GM19099 (cell line): ENCODE data around the gene MAP3K19.

Experiments
- POLR2A ChIP-seq: IDR thresholded peaks from 3 replicates; pipeline ENCODE4 v1.6.1; 2011; ENCODE audit warnings: low read depth; ENCODE audit not compliant: insufficient read length; ENCODE audit errors: extremely low read depth

The MAP3K19 gene, protein sequence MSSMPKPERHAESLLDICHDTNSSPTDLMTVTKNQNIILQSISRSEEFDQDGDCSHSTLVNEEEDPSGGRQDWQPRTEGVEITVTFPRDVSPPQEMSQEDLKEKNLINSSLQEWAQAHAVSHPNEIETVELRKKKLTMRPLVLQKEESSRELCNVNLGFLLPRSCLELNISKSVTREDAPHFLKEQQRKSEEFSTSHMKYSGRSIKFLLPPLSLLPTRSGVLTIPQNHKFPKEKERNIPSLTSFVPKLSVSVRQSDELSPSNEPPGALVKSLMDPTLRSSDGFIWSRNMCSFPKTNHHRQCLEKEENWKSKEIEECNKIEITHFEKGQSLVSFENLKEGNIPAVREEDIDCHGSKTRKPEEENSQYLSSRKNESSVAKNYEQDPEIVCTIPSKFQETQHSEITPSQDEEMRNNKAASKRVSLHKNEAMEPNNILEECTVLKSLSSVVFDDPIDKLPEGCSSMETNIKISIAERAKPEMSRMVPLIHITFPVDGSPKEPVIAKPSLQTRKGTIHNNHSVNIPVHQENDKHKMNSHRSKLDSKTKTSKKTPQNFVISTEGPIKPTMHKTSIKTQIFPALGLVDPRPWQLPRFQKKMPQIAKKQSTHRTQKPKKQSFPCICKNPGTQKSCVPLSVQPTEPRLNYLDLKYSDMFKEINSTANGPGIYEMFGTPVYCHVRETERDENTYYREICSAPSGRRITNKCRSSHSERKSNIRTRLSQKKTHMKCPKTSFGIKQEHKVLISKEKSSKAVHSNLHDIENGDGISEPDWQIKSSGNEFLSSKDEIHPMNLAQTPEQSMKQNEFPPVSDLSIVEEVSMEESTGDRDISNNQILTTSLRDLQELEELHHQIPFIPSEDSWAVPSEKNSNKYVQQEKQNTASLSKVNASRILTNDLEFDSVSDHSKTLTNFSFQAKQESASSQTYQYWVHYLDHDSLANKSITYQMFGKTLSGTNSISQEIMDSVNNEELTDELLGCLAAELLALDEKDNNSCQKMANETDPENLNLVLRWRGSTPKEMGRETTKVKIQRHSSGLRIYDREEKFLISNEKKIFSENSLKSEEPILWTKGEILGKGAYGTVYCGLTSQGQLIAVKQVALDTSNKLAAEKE (N-terminal part only)

DNA sequence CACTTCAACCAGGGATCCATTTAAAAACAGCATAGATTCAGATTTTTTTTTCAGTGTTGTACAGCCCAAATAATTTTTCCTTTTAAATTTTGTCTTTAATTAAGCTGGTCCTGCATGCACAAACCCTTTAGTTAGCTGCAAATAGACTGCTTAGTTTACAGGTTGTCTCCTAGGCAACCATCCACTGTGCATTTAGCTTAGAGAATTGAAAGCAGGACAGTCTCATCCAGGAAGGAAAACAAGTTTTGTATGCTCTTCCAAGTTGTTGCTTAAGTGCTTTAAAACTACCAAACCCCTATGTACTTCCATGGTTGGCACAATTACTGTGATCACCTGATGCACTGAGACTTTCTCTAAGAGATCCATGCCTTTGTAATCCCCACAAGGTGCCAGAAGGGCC lies at the start of gene MAP3K19:
Gene MAP3K19 (minus strand): TSS at position 148 of the 400 bp plus-strand sequence. CDS start 22,800 bp downstream, outside the sequence.
- TF ChIP-seq POLR2A, result no peak

DNA sequence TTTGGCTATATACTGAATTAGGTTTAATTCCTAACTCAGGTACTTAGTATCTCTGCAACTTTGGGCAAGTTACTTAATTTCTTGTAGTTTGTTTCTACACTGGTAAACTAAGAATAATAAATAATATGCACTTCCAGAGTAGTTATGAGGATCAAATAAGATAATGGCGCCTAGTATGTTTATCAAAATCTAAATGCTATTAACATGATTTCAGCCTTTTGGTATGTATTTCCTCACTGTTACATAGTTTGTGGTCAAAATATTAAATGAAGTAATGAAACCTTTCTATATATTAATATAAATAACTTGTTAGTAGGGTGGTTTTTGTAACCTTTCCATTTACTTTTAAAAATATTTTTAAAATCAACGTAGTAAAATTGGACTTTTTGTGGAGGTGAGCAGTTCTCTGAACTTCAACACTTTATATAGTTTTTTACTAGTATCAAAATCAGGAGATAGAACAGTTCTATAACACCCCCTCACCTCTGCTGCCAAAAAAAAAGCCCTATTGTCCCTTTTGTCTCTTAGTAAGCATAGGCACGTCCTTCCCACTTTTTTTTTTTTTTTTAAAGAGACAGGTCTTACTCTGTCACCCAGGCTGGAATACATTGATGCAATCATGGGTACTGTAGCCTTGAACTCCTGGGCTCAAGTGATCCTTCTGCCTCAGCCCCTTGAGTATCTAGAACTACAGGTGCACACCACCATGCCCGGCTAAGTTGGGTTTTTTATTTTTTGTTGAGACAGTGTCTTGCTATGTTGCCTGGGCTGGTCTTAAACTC lies 49.6 kb upstream of the MAP3K19 start:
- TF ChIP-seq POLR2A, result no peak

DNA sequence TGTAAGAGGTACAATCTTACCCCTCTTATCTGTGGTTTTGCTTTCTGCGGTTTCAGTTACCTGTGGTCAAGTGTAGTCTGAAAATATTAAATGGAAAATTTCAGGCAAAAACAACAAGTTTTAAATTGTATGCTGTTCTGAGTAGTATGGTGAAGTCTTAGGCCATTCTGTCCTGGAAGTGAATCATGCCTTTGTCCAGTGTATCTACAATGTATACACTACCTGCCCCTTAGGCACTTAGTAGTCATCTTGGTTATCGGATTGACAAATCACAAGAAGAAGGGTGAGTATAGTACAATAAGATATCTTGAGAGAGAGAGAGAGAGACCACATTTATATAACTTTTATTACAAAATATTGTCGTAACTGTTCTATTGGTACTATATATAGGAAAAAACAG lies 48.3 kb upstream of the MAP3K19 start:
- TF ChIP-seq POLR2A, result no peak

DNA sequence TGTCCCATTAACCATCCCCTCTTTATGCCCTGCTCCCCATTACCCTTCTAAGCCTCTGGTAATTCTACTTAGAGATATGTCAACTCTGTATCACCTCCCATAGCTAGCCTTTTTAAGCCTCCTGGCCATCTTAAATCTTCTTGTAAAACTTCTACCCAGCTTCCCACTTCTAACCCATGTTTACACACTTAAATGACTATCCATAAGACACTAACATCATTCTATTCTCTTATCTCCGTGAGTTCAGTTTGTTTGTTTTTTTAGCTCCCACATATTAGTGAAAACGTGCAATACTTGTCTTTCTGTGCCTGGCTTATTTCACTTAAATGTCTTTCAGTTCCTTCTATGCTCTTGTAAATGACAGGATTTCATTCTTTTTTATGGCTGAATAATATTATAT lies 47.3 kb upstream of the MAP3K19 start:
- TF ChIP-seq POLR2A, result no peak

DNA sequence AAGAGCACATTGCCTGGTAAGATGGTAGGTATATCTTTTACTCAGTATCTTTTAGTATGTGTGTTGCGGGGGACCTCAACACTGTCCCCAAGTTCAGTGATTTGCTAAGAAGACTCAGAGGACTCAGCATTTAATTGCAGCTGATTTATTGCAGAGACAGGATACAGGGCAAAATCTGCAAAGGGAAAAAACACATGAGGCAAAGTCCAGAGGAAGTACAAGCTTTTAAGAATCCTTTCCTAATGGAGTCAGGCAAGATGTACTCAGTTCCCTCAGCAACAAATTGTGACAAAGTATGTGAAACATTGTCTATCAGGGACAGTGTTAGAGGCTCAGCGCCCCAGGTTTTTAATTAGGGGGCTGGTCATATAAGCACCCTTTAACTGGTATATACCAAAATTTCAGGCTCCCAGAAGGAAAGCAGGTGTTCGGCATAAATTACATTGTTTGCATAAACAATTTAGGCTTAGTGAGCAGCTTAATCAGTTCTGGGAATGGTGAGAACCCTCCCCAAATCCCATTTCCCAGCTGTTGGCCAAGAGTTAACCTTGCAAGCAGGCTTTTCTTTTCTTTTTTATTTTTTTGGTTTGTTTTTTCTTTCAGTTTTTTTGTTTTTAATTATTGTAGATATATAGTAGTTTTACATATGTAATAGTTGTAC lies 46.6 kb upstream of the MAP3K19 start:
- TF ChIP-seq POLR2A, result no peak

DNA sequence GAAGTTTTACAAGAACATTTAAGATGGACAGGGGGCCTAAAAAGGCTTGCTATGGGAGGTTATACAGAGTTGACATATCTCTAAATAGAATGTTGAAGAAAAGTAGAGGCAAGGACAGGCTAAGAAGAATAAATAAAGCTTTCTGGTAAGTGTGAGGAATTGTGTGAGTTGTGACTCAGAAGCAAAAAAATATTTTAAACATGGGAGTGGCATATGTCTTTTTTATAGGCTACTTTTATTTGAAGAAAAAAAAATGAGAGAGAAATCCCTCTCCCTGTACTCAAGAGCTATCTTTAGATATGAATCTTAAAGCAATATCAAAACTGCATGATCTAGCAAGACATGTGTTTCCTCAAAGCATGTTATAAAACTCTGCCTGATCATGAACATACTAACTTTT lies 45.9 kb upstream of the MAP3K19 start:
- no peak for TF ChIP-seq POLR2A

DNA sequence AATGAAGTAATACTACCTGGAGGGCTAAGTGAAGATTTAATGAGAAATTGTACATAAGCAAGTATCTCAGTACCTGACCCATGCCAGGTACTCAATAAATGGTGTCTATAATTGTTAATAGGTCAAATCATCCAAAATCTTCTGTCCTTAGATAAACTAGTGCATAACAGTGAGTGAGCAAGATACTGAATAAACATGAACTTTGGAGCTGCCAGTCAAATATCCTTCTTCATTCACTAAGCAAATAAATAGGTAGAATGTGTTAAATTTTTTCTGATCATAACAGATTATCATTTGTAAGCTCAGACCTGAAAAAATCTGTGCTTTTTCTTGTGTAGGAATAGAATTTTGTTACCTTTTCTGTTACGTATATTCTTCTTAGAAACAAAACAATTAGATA lies 44.4 kb upstream of the MAP3K19 start:
- no peak for TF ChIP-seq POLR2A

DNA sequence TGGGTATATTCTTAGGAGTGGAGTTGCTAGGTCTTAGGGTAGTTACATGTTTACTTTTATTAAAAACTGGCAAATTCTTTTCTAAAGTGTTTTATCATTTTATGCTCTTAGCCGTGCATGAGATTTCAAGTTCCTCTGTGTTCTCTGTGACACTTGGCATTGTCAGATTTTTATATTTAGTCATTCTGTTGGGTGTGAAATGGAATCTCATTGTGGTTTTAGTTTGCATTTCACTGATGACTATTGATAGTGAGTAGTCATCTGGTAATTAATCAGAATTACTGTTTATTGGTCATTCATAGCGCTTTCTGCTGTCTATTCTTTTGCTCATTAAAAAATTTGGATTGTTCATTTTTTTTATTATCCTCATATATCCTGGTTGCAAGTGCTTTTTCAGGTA lies 39.0 kb upstream of the MAP3K19 start:
- TF ChIP-seq POLR2A, result no peak

DNA sequence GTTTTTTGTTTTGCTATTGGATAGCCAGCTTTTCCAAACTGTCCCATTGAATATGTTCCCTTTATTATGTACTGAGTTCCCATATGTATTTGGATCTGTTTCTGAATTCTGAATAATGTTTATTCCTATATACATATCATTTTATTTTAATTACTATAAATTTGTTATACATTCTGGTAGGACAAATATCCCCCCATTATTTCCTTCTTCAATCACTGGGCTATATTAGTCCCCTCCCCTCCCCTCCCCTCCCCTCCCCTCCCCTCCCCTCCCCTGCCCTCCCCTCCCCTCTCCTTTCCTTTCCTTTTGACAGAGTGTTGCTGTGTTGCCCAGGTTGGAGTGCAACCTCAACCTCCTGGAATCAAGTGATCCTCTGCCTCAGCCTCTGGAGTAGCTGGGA lies 31.2 kb upstream of the MAP3K19 start:
- no peak for TF ChIP-seq POLR2A

DNA sequence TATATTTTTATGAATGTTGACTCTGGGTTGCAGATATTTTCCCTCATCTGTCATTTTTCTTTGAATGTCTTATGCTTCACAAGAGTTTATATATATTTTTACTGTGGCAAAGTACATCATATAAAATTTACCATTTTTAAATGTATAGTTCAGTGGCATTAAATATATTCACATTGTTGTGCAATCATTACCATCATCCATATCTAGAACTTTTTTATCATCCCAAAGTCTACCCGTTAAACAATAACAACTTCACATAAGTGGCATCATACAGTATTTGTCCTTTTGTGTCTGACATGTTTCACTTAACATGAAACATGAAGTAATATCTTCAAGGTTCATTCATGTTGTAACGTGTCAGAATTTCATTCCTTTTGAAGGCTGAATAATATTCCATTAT lies 29.3 kb upstream of the MAP3K19 start:
- TF ChIP-seq POLR2A, result no peak

DNA sequence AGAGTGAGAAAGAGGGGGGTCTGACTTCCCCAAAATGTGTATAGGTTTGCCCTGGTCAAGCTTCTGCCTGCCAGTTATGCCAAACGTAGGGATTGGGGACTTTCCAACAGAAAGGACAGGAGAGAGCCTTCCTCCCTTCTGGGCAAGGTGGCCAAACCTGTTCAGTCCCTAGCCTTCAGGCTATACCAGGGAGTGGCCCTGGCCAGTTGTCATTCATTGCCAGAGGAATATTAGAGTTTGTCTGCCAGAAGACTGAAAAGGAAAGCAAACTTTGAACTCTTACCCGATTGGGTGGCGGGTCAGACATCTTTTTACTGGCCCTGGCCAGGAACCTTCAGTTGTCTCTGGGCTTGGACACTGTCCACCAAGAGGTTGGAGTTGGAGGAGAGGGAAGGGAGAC lies 27.0 kb upstream of the MAP3K19 start:
- no peak for TF ChIP-seq POLR2A

DNA sequence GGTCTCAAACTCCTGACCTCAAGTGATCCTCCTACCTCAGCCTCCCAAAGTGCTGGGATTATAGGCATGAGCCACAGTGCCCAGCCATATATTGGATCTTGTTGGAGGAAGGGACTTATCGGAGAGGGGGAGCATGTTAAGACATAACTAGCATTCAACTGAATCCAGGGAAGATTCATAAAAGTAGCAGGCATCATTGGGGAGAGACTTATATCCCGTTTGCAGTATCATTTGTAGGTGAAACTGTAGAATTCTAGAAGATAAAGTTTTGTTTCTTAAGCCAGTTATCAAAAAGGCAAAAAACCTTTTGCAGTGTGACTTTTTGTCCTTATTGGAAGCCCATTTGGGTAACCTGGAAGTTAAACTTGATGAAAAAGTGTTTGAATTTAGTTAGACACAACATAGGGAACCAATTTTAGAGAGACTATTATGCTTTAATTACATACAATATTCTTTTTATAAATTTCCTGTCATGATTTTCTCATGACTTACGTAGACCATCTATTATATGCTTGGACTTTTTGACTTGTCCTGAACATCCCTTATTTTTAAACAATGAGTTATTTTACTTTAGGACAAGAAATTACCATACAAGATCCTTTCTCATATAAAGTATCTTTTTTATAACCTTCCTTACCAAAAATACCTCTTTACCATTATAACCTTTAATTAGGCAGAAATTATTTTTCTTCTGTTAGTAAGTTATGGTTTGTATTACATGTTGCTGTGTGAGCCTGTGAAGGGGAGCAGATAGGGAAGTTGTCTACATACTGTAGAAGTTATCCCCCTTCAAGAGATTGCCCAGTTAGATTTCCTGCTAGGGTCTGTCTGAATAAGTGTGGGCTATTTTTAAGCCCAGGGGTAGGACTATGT lies 25.1 kb upstream of the MAP3K19 start:
- TF ChIP-seq POLR2A, result no peak

DNA sequence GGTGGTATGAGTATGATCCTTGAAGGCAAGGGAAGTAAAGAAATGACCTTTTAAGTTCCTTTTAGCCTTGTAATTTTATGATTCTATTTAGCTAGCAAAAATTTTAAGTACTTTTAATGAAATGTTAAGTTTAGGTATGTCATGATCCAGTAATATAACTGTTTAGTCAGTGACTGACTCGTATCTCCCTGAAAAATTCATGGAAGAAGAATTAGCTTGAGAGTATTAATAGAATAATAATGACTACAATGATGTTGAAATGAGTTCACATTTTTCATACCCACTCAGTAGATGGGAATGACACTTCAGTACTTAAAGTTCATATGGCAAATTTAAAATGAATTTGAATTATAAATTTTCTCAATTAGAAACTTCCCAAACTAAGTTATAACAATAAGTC lies 19.5 kb upstream of the MAP3K19 start:
- no peak for TF ChIP-seq POLR2A
